UCSD-AML1 (cell line): ENCODE data around the gene TXNDC9.
"Not testable (repeated sequence)": the region's sequence is repeated elsewhere in the genome, so short reads cannot be mapped to it uniquely, and the experiment has no call there.

Experiments
- DNase-seq: peaks from one replicate; lab custom pipeline; 2025; ENCODE audit not compliant: unreplicated experiment; lab: John Stamatoyannopoulos, UW

TXNDC9 gene

DNA sequence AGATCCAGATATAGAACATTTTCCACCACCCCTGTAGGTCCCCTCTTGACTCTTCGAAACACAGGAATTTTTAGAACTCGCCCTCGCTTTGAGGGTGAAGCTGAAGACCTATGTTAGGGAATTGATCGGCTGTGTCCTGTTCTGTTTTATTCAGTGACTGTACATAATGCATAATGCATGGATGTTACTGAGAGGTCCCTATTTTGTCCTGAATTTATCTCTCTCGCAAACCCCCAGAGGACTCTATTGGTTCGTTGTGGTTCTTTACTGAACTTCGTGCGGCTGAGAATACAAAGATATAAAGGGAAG, 625 bp upstream of the TXNDC9 start:
- no peak for DNase-seq

DNA sequence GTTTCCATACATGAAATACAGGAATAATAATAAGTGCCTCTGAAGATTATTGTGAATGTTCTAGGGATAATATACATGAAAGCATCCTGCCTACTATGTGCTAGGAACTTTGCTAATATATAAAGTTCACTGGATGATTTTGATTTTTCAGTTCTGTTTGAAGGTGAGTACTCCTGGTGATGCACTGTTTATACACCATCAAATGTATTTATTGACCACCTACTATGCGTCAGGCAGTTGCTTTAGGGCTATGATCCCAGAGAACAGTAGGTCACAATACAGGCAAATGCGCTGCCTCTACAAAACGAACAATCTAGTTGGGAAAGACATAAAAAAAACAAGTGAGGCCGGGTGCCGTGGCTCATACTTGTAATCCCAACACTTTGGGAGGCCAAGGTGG, 10.7 kb downstream of the TXNDC9 start:
- DNase-seq: no peak

DNA sequence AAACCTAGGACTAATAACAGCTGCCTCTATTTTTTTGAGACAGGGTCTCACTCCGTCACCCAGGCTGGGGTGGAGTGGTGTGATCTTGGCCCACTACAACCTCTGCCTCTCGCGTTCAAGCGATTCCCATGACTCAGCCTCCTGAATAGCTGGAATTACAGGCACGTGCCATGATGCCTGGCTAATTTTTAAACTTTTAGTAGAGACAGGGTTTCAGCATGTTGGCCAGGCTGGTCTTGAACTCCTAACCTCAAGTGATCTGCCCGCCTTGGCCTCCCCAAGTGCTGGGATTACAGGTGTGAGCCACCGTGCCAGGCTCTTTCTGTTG, 18.3 kb downstream of the TXNDC9 start:
- DNase-seq: not testable (repeated sequence)

DNA sequence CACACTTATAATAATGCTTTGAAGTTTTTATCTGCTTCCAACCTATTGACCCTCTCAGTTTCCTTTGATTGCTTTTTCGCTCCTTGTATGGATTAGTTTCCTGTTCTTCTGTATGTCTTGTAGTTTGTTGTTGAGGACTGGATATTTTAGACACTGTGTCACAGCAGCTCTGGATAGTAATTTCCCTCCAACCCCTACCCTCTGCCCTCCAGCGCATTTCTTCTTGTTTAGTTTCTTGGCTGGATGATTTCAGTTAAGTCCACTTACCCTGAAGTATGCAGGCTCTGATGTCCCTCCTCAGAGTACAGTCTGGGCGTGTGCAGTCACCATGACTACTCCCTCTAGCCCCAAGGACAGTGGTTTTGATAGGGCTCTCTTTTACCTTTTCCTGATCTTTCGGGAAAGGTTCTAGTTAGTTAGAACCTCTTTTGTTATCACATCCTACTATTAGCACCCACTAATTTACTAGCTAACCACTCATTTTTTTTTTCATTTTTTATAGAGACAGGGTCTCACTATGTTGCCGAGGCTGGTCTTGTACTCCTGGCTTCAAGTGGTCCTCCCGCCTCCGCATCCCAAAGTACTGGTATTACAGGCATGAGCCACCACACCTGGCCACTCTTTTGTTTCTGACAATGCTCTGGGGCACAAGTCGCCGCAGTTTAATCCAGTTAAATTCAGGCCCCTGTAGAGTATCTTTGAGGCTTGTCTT, 18.8 kb downstream of the TXNDC9 start:
- DNase-seq: no peak

DNA sequence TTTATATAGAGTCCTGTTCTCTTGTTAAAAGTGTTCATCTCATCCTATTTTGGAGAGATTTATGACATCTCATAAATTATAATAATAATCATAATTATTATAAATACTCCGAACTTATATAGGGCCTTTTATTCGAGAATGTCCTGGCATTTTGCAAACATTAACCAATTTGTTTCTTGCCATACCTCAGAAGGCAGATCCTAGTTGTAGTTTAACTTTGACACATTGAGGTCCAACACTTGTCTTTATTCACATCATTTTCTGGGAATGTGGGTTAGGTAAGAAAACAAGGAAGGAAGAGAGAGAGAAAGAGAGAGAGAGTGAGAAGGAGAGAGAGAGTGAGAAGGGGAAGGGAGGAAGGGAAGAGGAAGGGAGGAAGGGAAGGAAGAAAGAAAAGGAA, 35.0 kb downstream of the TXNDC9 start, which contains the start of gene LYG1:
LYG1 (minus strand) TSS at position 101 of the 400 bp plus-strand sequence. CDS start 5,527 bp downstream, outside the sequence.
- not testable (repeated sequence) for DNase-seq

DNA sequence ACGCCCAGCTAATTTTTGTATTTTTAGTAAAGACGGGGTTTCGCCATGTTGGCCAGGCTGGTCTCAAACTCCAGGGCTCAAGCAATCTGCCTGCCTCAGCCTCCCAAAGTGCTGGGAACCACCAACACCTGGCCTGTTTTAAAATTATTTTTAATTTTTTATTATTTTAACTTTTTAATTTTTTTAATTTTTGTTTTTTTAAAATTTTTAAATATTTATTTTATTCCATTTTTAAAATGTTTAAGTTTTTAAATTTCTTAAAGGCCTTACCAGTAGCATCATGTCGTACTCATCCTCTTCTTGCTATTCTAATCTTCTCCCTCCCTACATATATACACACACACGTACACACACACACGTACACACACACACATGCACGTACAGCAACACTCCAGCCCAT, 36.6 kb downstream of the TXNDC9 start:
- no peak for DNase-seq

DNA sequence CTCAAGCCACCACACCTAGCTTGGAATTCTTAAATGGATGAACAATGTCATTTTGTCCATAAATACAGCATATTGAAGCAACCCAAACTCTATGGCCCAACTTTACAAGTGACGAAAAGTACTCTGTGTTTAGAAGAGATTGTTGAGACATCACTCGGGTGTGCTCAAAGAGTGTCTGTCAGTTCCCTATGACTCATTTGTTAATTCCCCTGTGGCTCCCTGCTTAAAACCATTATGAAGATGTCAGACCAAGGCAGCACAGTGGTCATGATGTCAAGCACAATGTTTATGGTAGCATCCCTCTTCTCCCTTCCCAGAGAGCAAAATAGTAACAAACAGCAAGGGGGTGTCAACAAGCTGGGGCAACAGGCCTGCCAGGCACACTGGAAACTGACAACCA, 38.1 kb downstream of the TXNDC9 start:
- DNase-seq: no peak

DNA sequence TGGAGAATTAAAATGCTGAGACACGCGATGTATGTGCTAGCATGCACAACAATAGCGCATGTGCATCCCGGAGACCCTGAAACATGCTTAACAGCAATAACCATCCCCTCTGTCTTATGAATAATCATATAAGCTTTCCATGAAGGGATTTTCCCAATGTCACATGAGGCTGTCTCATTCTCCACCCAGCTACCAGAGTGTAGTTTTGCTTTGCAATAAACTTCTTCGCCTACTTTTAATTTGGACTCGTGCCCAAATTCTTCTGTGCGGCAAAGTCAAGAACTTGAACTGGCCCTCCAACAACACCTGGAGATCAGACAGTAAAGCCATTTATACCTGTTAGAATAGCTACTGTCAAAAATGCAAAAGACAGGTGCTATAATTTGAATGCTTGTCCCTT, 50.6 kb downstream of the TXNDC9 start:
- DNase-seq: no peak

DNA sequence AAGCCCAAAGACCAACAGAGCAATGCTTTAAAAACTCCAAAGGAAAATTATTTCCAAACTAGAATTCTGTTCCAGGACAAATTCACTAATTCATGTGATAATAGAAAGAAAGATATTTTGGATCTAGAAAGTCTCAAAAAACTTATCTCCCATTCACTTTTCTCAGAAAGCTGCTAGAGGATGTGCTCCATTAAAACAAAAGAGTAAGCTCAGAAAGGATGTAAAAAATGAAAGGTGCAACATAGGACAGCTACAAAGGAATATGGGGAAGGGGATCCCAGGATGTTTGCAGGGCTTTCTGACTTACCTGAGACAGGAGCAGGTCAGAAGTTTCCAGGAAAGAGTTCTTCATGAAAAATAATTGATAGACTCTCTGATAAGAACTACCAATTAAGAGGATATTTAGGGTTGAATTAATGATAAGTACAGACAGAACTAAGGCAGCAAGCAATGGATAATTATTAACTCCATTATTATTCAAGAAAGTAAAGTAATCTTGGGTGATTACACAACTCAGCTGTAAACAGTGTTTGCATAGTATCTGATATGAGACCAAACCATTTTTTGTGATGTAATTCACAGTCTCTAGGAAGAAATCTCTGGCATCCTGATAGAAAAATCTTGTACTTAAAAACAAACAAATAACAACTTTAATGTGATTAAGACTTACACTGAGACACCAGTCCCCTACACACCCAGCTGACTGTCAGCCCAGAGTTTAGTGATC, 56.0 kb downstream of the TXNDC9 start:
- no peak for DNase-seq

DNA sequence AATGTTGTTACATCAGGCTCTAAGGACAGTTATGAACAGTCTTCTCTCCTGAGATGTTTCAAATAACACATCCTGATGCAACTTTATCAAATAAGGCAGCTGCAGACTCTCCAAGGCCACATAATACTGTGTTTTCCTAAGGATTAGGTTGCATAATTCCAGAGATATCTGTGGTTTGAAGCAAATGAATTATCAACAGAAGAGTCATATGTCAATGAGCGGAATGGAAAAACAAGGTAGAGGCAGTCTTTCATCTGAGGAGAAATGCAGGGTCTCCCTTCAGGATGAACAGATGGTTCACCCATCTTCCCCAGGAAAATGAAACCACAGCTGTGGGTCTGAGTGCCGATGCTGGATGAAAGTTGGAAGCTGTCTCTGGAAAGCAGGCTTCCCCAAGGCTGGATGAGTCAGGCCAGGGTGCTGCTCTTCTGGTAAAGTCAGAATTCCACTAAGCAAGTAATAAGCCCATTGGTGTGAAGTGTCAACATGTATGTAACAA, 57.3 kb downstream of the TXNDC9 start:
- no peak for DNase-seq

DNA sequence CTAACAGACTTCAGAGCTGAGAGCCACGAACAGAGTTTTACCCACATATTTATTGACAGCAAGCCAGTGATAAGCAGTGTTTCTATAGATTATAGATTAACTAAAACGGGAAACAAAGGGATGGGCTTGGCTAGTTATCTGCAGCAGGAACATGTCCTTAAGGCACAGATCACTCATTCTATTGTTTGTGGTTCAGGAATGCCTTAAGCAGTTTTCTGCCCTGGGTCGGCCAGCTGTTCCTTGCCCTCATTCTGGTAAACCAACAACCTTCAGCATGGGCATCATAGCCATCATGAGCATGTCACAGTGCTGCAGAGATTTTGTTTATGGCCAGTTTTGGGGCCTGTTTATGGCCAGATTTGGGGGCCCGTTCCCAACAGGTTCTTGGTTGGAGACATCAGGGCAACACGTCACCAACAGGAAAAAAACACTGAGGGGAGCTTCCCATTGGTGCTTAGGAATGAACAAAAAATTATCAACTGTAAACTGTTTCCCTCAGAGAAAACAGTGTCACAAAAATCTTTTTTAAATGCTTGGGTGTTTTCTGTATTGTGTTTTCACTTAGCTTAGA, 57.9 kb downstream of the TXNDC9 start:
- DNase-seq: not testable (repeated sequence)

DNA sequence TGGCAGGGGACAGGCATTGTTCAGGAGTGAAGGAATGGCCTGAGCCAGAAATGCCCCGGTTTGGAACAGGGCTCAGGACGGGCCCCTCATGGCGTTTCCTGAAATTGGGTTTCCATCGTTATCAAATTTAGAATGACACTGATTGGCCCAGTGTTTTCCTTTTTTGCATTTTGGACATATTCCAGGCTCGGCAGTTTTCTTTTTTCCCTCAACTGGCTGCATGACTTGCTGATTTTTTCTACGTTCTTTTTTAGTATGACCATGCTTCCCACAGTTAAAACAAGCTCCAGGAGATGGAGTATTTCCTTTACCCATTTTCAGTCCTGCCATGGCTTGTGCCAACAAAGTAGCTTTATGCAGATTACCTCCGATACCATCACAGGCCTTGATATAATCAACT, 60.3 kb downstream of the TXNDC9 start:
- no peak for DNase-seq
